Upper lobe of left lung (tissue), 4 donors: ENCODE measurements around the gene LIN7B.

Source experiments
- EP300 ChIP-seq, 4 donors: sonication (generic); formaldehyde crosslinking; IDR thresholded peaks; one replicate each; pipeline ENCODE4 v1.5.1; 2017; ENCODE audit warnings: antibody characterized with exemption in 4 of 4, control low read depth in 2 of 4
- POLR2AphosphoS5 ChIP-seq, 2 donors: sonication (generic); formaldehyde crosslinking; IDR thresholded peaks; one replicate each; pipeline ENCODE4 v1.5.1; 2017; ENCODE audit warnings: antibody characterized with exemption in 2 of 2
- TF ChIP-seq, protein P1 (sequence below), 6 experiments: fragments of 450-650 bp in 4 of 6; fragments of 200-600 bp in 2 of 6; sonication (generic) in 2 of 6; IDR thresholded peaks; one replicate each; pipeline ENCODE4 v1.5.1; 2016 to 2019; ENCODE audit warnings: antibody characterized with exemption in 6 of 6

DNA sequence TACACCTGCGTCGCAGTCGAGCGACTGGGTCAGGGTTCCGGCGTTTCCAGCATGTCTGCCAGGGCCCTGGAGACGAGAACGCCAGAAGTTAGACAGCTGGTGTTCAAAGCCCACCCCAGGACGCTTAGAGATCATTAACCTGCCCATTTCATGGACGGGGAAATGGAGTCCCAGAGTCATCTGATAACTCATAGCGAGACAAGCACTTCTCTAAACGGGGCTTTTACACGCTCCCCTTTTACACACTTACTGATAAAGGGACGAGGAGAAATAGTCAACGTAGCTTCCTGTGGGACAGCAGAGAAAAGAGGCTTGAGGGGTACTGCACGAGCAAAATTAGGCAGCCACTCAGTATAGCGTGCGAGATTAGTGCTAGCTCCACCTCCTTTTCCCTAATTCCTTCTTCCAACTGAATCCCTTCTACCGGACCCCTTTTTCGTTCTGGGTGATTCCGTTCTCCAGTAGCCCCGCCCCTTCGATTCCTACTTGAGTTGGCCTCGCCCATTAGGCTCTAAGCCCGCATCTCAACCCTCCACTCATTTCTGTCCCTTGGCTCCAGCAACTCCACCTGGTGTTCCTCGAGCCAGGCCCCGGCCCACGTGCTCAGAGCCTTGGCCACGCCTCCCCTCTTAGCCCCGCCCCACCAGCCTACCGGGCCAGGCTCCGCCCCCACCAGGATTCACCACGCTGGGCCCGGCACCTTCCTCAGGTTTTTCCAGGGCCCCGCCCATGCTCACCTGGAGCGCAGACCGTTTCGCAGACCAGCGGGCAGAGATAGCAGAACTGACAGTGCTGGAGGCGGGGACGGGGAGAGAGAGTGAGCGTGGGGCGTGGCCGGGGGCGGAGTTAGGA is 37.3 kb downstream of the LIN7B start:
- no peak for TF ChIP-seq EP300 (IDR thresholded peaks at IDR 0.05)
- TF ChIP-seq, protein P1, sequence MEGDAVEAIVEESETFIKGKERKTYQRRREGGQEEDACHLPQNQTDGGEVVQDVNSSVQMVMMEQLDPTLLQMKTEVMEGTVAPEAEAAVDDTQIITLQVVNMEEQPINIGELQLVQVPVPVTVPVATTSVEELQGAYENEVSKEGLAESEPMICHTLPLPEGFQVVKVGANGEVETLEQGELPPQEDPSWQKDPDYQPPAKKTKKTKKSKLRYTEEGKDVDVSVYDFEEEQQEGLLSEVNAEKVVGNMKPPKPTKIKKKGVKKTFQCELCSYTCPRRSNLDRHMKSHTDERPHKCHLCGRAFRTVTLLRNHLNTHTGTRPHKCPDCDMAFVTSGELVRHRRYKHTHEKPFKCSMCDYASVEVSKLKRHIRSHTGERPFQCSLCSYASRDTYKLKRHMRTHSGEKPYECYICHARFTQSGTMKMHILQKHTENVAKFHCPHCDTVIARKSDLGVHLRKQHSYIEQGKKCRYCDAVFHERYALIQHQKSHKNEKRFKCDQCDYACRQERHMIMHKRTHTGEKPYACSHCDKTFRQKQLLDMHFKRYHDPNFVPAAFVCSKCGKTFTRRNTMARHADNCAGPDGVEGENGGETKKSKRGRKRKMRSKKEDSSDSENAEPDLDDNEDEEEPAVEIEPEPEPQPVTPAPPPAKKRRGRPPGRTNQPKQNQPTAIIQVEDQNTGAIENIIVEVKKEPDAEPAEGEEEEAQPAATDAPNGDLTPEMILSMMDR (IDR thresholded peaks at IDR 0.05): no peak
- TF ChIP-seq POLR2AphosphoS5 (IDR thresholded peaks at IDR 0.05): no peak
